Subcutaneous adipose tissue (tissue), 4 donors: ENCODE measurements around the gene PTPRO. TPM values are rescaled to one million over a fixed set of nuclear protein-coding genes. Genes with fewer than 3 reads are reported as not detected.

Experiments
- total RNA-seq, 4 donors: library from RNA; depleted of rRNA; stranded (reverse); fragments of >200 nt; gene quantifications; one replicate each; pipeline ENCODE4 v1.1.0, GENCODE V29; 2016
- TF ChIP-seq, protein P1 (sequence below): fragments of 450-650 bp; IDR thresholded peaks from one replicate; pipeline ENCODE4 v1.5.1; 2016; ENCODE audit warnings: low read depth, mild to moderate bottlenecking, control low read depth, antibody characterized with exemption, moderate library complexity

PTPRO gene
- total RNA-seq, 4 donors from 2014 or later = 0.75 to 24.5 (median 4.0) TPM

DNA sequence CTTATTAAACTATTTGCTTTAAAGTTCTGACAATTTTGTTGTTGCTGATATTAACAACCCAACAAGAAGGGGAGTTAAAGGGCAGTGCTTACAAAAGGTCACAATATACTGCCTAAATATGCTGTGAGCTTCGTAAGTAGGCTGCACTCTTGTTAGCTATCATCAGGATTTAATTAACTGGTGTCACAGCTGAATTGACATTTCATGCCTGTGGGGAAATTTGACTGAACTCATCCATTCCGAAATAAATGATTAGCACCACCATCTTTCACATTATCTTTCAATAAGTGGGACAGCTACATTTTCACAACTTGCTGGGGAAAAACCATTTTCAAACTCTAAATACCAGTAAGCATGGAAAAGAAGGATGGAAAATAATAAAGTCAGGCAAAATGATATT lies 146.6 kb downstream of the PTPRO start:
- TF ChIP-seq, protein P1, sequence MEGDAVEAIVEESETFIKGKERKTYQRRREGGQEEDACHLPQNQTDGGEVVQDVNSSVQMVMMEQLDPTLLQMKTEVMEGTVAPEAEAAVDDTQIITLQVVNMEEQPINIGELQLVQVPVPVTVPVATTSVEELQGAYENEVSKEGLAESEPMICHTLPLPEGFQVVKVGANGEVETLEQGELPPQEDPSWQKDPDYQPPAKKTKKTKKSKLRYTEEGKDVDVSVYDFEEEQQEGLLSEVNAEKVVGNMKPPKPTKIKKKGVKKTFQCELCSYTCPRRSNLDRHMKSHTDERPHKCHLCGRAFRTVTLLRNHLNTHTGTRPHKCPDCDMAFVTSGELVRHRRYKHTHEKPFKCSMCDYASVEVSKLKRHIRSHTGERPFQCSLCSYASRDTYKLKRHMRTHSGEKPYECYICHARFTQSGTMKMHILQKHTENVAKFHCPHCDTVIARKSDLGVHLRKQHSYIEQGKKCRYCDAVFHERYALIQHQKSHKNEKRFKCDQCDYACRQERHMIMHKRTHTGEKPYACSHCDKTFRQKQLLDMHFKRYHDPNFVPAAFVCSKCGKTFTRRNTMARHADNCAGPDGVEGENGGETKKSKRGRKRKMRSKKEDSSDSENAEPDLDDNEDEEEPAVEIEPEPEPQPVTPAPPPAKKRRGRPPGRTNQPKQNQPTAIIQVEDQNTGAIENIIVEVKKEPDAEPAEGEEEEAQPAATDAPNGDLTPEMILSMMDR = no peak

DNA sequence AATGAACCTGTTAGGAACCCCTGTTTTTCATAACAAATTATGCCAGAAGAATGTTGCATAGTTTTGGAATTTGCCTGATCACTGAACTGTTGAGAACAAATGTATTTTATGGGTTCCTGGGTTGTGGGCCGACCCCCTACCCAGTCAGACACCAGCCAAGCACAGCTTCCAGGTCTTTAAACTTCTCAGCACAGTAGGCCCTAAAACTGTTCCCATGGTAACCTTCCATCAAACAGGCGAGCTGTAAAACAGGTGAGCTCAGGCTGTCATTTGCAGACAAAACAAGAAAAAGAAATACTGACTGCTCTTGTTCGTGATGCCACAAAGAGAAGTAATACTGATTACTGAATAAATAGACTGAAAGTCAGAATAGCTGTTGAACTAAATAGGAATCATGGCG lies 147.0 kb downstream of the PTPRO start:
- TF ChIP-seq, protein P1 = no peak

DNA sequence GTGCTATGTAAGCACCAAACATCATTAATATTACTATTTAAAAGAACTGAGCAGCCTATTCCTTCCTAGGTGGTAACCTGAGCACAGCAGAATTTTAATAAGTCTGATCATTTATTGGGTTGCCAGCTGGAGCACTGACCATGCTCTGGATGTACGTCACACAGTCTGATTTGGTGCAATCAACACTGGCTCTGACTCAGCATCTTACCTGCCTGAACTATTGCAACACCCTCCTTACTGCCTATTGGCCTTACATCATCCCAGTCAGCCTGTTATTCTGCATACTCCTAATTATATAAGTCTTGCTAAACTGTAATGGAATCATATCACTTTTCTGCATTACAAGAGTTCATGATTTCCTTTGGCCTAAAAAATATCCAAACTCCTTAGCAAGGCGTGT lies 149.7 kb downstream of the PTPRO start:
- TF ChIP-seq, protein P1 = no peak

DNA sequence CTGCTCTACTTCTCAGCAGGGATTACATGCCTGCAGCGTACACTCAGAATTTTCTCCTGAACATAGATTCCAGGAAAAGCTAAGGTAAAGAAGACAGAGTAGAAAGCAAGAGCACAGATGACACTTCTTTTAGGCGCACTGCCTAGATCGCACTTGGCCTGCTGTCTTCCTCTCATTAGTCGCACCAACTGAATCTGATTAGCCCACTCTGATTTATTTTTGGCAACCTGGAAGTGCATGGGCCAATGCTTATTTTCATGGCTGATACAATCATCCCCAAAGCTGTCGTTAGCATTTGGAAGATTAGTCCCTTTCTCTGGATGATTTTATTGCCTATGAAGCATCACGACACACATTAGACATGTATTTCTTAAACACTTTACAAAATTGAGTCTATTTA lies 152.5 kb downstream of the PTPRO start:
- TF ChIP-seq, protein P1 = no peak

GRCh38 chr12:15477761-15478160 lies 155.5 kb downstream of the PTPRO start:
- TF ChIP-seq, protein P1 = no peak

- TF ChIP-seq, protein P1 = no peak
Measured at GRCh38 chr12:15481846-15482245, 159.5 kb downstream of the PTPRO start.

GRCh38 chr12:15485466-15485865 lies 163.2 kb downstream of the PTPRO start:
- TF ChIP-seq, protein P1 = no peak
